Stomach (tissue), 9 donors: Measurements from ENCODE around the gene SLC18A3. TPM values are rescaled to one million over a fixed set of nuclear protein-coding genes. Genes with fewer than 3 reads are reported as not detected.
A peak's percentile ranks its signal among the peaks of the same experiment; 100 is the strongest.

Experiments
- DNase-seq, 2 donors: peaks; one replicate each; pipeline versions ENCODE4 v3.0.0 to v3.0.0-alpha.2; 2013 to 2019
- H3K27ac ChIP-seq, 5 donors: fragments of 200-600 bp in 4 of 5; sonication (generic) in 4 of 5; one replicate each; pipeline ENCODE4 v1.5.1; 2013 to 2019; ENCODE audit warnings: mild to moderate bottlenecking in 1 of 5, moderate library complexity in 1 of 5
- H3K27me3 ChIP-seq, 3 donors: fragments of 200-600 bp; sonication (generic); one replicate each; pipeline ENCODE4 v1.5.1; 2017 to 2019; ENCODE audit warnings: mixed run types in 1 of 3
- H3K36me3 ChIP-seq, 4 donors: fragments of 200-600 bp; sonication (generic); 1 replicate in 3 of 4; 2 replicates in 1 of 4; pipeline ENCODE4 v1.5.1; 2016 to 2019
- H3K4me1 ChIP-seq, 4 donors: fragments of 200-600 bp; sonication (generic); one replicate each; pipeline ENCODE4 v1.5.1; 2016 to 2019
- H3K4me3 ChIP-seq, 4 donors: fragments of 200-600 bp; sonication (generic) in 3 of 4; one replicate each; pipeline ENCODE4 v1.5.1; 2016 to 2019; ENCODE audit warnings: mild to moderate bottlenecking in 1 of 4
- H3K9me3 ChIP-seq, 4 donors: fragments of 200-600 bp; sonication (generic); one replicate each; pipeline ENCODE4 v1.5.1; 2016 to 2019
- CTCF ChIP-seq, 7 experiments: fragments of 450-650 bp in 4 of 7; fragments of 200-600 bp in 3 of 7; sonication (generic) in 3 of 7; IDR thresholded peaks; one replicate each; pipeline ENCODE4 v1.5.1; 2016 to 2019; ENCODE audit warnings: antibody characterized with exemption in 7 of 7, control low read depth in 2 of 7, mild to moderate bottlenecking in 1 of 7
- EP300 ChIP-seq: sonication (generic); formaldehyde crosslinking; IDR thresholded peaks from one replicate; pipeline ENCODE4 v1.6.1; 2017; ENCODE audit warnings: antibody characterized with exemption
- POLR2A ChIP-seq, 4 donors: fragments of 450-650 bp; IDR thresholded peaks; one replicate each; pipeline ENCODE4 v1.6.1; 2016; ENCODE audit warnings: antibody characterized with exemption in 4 of 4, control low read depth in 2 of 4, mild to moderate bottlenecking in 1 of 4, moderate library complexity in 1 of 4
- POLR2AphosphoS5 ChIP-seq, 3 donors: sonication (generic); formaldehyde crosslinking; IDR thresholded peaks; one replicate each; pipeline ENCODE4 v1.6.1; 2016; ENCODE audit warnings: antibody characterized with exemption in 3 of 3
- WGBS, 5 donors: extraction: QIAGEN DNeasy Blood & Tissue Kit in 3 of 5; methylation state at CpG; one replicate each; pipeline versions ENCODE4 v1.1.5 to v1.1.7; 2013 to 2018; 5-methylcytosine and 5-hydroxymethylcytosine counted together
- intact Hi-C: fragments of 100-400 bp; cut with DNase I; formaldehyde crosslinking; loops from one replicate; pipeline ENCODE4 v1.15.1; 2023; ENCODE audit warnings: low total_unique reads
- polyA plus RNA-seq, 3 donors: library from polyadenylated mRNA; stranded (reverse); fragments of 200-250 nt; gene quantifications; one replicate each; pipeline ENCODE4 v1.2.3, GENCODE V29; 2013
- total RNA-seq, 5 donors: library from RNA; depleted of rRNA; stranded (reverse); fragments of >200 nt; gene quantifications; one replicate each; pipeline versions ENCODE4 v1.1.0 to v1.2.3, GENCODE V29; 2014 to 2016
- donor health status: healthy with polysubstance abuse.
- donor health status: Bipolar disorder and iron deficiency.
- donor health status: healthy.

SLC18A3 gene
- total and polyA plus RNA-seq, 8 donors, result 0.20 to 0.73 TPM; not detected in 6

GRCh38 chr10:49652421-49653272 lies 42.5 kb downstream of the SLC18A3 start:
- no peak overlapping the region for H3K4me3 ChIP-seq
- WGBS, 5 donors, result 60 to 67% (median 67%) methylated on average over 15 of the region's 15 CpGs
- DNase-seq, result no peak
- H3K36me3 ChIP-seq, result no peaks in the 10 kb centered on the region
- H3K27ac ChIP-seq, result no peak overlapping the region
- no peak for TF ChIP-seq EP300
- TF ChIP-seq POLR2AphosphoS5 (IDR thresholded peaks at IDR 0.05), result no peak
- TF ChIP-seq CTCF (IDR thresholded peaks at IDR 0.05), result no peak
- TF ChIP-seq POLR2A (IDR thresholded peaks at IDR 0.05), result no peak
- H3K4me1 ChIP-seq, result no peaks in the 10 kb centered on the region
- no peaks in the 10 kb centered on the region for H3K9me3 ChIP-seq
- intact Hi-C loops, result no loop called here
- peaks cover 0 to 62% (median 0%) of the 10 kb centered on the region in 3 donors for H3K27me3 ChIP-seq

GRCh38 chr10:49653273-49653929 lies 43.3 kb downstream of the SLC18A3 start:
- no peaks in the 10 kb centered on the region for H3K4me1 ChIP-seq
- no peak for TF ChIP-seq EP300
- TF ChIP-seq CTCF (IDR thresholded peaks at IDR 0.05), result no peak
- TF ChIP-seq POLR2A (IDR thresholded peaks at IDR 0.05), result no peak
- TF ChIP-seq POLR2AphosphoS5 (IDR thresholded peaks at IDR 0.05), result no peak
- WGBS, 5 donors, result 75 to 86% (median 81%) methylated on average over 5 to 11 of the region's 11 CpGs
- peaks cover 0 to 5% (median 2%) of the 10 kb centered on the region in 4 donors for H3K9me3 ChIP-seq
- peaks cover 0 to 62% (median 0%) of the 10 kb centered on the region in 3 donors for H3K27me3 ChIP-seq
- no peak overlapping the region for H3K4me3 ChIP-seq
- DNase-seq, result peak in 1 of 2 donors; percentile 21
- no peaks in the 10 kb centered on the region for H3K36me3 ChIP-seq
- intact Hi-C loops, result no loop called here
- no peak overlapping the region for H3K27ac ChIP-seq

- intact Hi-C loops, result no loop called here
- Histone ChIP-seq H3K36me3 (no peaks in the 10 kb centered on the region), H3K27ac (no peak overlapping the region), H3K9me3 (peaks cover 0 to 13% (median 6%) of the 10 kb centered on the region in 4 donors), H3K27me3 (peaks cover 0 to 62% (median 0%) of the 10 kb centered on the region in 3 donors), H3K4me3 (no peak overlapping the region), H3K4me1 (no peaks in the 10 kb centered on the region)
- TF ChIP-seq POLR2AphosphoS5 (IDR thresholded peaks at IDR 0.05), result no peak
- no peak for TF ChIP-seq POLR2A (IDR thresholded peaks at IDR 0.05)
- TF ChIP-seq CTCF (IDR thresholded peaks at IDR 0.05), result no peak
- TF ChIP-seq EP300, result no peak
- DNase-seq, result no peak
- 45 to 58% (median 55%) methylated on average over 3 to 5 of the region's 5 CpGs for WGBS, 5 donors
Measured at GRCh38 chr10:49654036-49654693, 44.1 kb downstream of the SLC18A3 start.

DNA sequence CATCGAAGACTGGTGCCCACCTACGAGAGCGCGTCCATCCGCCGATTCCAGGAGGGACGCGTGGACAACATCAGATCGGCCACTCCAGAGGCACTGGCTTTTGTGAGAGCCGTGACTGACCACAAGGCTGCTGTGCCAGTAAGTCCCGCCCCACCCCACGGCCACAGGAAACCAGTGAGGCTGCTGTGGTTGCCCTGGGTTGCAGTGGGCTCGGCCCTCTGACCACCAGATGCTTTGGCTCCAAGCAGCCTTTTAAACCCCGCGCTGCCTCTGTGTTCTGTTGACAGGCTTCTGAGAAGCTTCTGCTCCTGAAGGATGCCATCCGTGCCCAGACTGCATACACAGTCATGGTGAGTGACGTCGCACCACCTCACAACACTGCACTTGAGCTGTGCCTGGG lies 45.0 kb downstream of the SLC18A3 start:
- H3K4me3 ChIP-seq, result no peak overlapping the region
- peaks cover 0 to 22% (median 16%) of the 10 kb centered on the region in 4 donors for H3K9me3 ChIP-seq
- H3K36me3 ChIP-seq, result no peaks in the 10 kb centered on the region
- no peaks in the 10 kb centered on the region for H3K4me1 ChIP-seq
- intact Hi-C loops, result no loop called here
- 81 to 87% (median 85%) methylated on average over 18 of the region's 18 CpGs for WGBS, 5 donors
- DNase-seq, result peak in 1 of 2 donors; percentile 17
- TF ChIP-seq CTCF (IDR thresholded peaks at IDR 0.05) (no peak), POLR2AphosphoS5 (IDR thresholded peaks at IDR 0.05) (no peak), EP300 (no peak), POLR2A (IDR thresholded peaks at IDR 0.05) (no peak)
- H3K27ac ChIP-seq, result no peak overlapping the region
- peaks cover 0 to 59% (median 0%) of the 10 kb centered on the region in 3 donors for H3K27me3 ChIP-seq
